Endodermal cell (in vitro differentiated cells): ENCODE measurements around the gene RAB31. TPM values are rescaled to one million over a fixed set of nuclear protein-coding genes. Genes with fewer than 3 reads are reported as not detected.

ENCODE experiments used
- DNase-seq: peaks from one replicate; pipeline ENCODE4 v3.0.0-alpha.2; 2017
- H3K27ac ChIP-seq: 2 replicates; pipeline ENCODE4 v1.5.1; 2013; ENCODE audit warnings: mild to moderate bottlenecking, low read depth, low read length, moderate library complexity
- H3K27me3 ChIP-seq: 2 replicates; pipeline ENCODE4 v1.6.1; 2013; ENCODE audit warnings: mild to moderate bottlenecking, low read length, moderate library complexity; ENCODE audit not compliant: insufficient read depth, control insufficient read depth, poor library complexity, severe bottlenecking
- H3K36me3 ChIP-seq: 2 replicates; pipeline ENCODE4 v1.7.0; 2013; ENCODE audit warnings: mild to moderate bottlenecking, low read length, moderate library complexity; ENCODE audit not compliant: control insufficient read depth, insufficient read depth
- H3K4me1 ChIP-seq: one replicate; pipeline ENCODE4 v1.7.0; 2013; ENCODE audit warnings: low read length; ENCODE audit not compliant: control insufficient read depth, insufficient read depth
- H3K4me3 ChIP-seq: 2 replicates; pipeline ENCODE4 v1.5.1; 2013; ENCODE audit warnings: mild to moderate bottlenecking, low read length, moderate library complexity
- H3K9ac ChIP-seq: 2 replicates; pipeline ENCODE4 v1.6.1; 2013; ENCODE audit warnings: mild to moderate bottlenecking, low read length, moderate library complexity; ENCODE audit not compliant: poor library complexity, severe bottlenecking; ENCODE audit errors: extremely low read depth
- H3K9me3 ChIP-seq: 2 replicates; pipeline ENCODE4 v1.6.1; 2013; ENCODE audit warnings: mild to moderate bottlenecking, low read length, moderate library complexity; ENCODE audit not compliant: control insufficient read depth
- H3K27ac Mint-ChIP-seq: 2 replicates; pipeline ENCODE4 v1.8.0; 2020; ENCODE audit warnings: mixed read lengths
- H3K27me3 Mint-ChIP-seq: 2 replicates; pipeline ENCODE4 v1.8.0; 2021; ENCODE audit warnings: mild to moderate bottlenecking, mixed read lengths; ENCODE audit not compliant: insufficient read depth
- H3K36me3 Mint-ChIP-seq: 2 replicates; pipeline ENCODE4 v1.8.0; 2020; ENCODE audit warnings: low read depth, mixed read lengths
- H3K4me1 Mint-ChIP-seq: 2 replicates; pipeline ENCODE4 v1.8.0; 2020; ENCODE audit warnings: mixed read lengths
- H3K4me3 Mint-ChIP-seq: 2 replicates; pipeline ENCODE4 v1.8.0; 2020; ENCODE audit warnings: mild to moderate bottlenecking, moderate library complexity, mixed read lengths
- H3K9me3 Mint-ChIP-seq: 2 replicates; pipeline ENCODE4 v1.8.0; 2020; ENCODE audit warnings: mild to moderate bottlenecking, mixed read lengths
- WGBS, 2 experiments: methylation state at CpG; one replicate each; pipeline versions ENCODE4 v1.1.5 to v1.1.7; 2013; ENCODE audit warnings: missing lambda C conversion rate in 2 of 2, mixed read lengths in 1 of 2; ENCODE audit not compliant: insufficient coverage in 1 of 2, insufficient read length in 1 of 2; 5-methylcytosine and 5-hydroxymethylcytosine counted together
- total RNA-seq, 2 donors: library from RNA; stranded (reverse); fragmentation: NEBNext Ultra II Directional in 1 of 2; extraction: Animal tissue kit (Norgen Biotek cat#: 25700) in 1 of 2; gene quantifications; 2 replicates in 1 of 2; 3 replicates in 1 of 2; pipeline ENCODE4 v1.2.1, GENCODE V29; 2021
- TF ChIP-seq, protein P1 (sequence below): fragments of 200-600 bp; sonication (generic); conservative IDR thresholded peaks from 2 replicates; pipeline ENCODE4 v1.5.0; 2021; ENCODE audit warnings: antibody characterized with exemption, mild to moderate bottlenecking

Gene RAB31
- total RNA-seq, 2 donors from 2014 or later = 11.7 to 20.3 TPM

DNA sequence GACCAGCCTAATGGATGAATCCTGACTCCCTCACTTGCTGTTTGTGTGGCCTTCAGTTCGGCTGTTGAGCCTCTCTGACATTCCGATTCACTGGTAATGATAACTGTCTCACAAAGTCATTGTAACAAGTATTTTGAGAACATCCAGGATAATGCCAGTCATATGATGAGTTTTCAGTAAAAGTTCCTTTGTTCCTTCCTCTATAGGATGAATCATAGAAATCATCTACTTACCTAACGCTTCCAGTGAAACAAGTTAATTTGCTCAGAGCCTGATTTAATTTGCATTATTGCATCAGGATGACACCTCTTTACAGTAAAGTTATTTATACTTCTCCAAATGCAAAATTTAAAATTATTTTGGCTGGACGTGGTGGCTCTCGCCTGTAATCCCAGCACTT is 32.0 kb downstream of the RAB31 start:
- H3K27me3 Mint-ChIP-seq = no peaks in the 10 kb centered on the region
- Histone ChIP-seq H3K36me3 (no peaks in the 10 kb centered on the region), H3K9ac (no peak overlapping the region), H3K27me3 (no peaks in the 10 kb centered on the region), H3K4me3 (no peak overlapping the region), H3K4me1 (peaks cover 7% of the 10 kb centered on the region), H3K27ac (no peak overlapping the region), H3K9me3 (no peaks in the 10 kb centered on the region)
- DNase-seq = no peak
- H3K9me3 Mint-ChIP-seq = no peaks in the 10 kb centered on the region
- peaks cover 23% of the 10 kb centered on the region for H3K4me1 Mint-ChIP-seq
- TF ChIP-seq, protein P1, sequence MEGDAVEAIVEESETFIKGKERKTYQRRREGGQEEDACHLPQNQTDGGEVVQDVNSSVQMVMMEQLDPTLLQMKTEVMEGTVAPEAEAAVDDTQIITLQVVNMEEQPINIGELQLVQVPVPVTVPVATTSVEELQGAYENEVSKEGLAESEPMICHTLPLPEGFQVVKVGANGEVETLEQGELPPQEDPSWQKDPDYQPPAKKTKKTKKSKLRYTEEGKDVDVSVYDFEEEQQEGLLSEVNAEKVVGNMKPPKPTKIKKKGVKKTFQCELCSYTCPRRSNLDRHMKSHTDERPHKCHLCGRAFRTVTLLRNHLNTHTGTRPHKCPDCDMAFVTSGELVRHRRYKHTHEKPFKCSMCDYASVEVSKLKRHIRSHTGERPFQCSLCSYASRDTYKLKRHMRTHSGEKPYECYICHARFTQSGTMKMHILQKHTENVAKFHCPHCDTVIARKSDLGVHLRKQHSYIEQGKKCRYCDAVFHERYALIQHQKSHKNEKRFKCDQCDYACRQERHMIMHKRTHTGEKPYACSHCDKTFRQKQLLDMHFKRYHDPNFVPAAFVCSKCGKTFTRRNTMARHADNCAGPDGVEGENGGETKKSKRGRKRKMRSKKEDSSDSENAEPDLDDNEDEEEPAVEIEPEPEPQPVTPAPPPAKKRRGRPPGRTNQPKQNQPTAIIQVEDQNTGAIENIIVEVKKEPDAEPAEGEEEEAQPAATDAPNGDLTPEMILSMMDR = no peak
- 91 to 94% methylated on average over 5 of the region's 5 CpGs for WGBS, 2 experiments
- H3K36me3 Mint-ChIP-seq = no peaks in the 10 kb centered on the region
- H3K27ac Mint-ChIP-seq = no peak overlapping the region
- H3K4me3 Mint-ChIP-seq = no peak overlapping the region

DNA sequence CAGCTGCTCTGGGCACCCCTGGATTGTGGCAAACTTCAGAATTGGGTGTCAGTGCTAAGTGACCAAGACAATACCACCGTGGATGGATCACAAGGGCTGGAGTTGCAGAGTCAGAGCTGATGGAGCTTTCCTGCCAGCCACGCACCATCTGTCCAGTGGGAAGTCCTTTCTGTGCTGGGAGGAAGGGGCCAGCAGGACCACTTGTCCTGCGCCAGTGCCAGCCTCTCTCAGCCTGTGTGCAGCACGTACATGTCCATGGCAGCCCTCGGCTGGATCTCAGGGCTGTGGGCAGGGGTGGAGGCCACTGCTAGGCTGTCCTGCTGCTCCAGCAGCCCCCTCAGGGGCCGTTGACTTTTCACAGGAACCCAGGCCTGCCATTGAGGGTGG is 33.3 kb downstream of the RAB31 start:
- WGBS, 2 experiments = 87 to 95% methylated on average over 6 of the region's 6 CpGs
- H3K4me3 ChIP-seq = no peak overlapping the region
- peaks cover 23% of the 10 kb centered on the region for H3K4me1 Mint-ChIP-seq
- no peak for DNase-seq
- H3K36me3 Mint-ChIP-seq = no peaks in the 10 kb centered on the region
- no peaks in the 10 kb centered on the region for H3K9me3 ChIP-seq
- H3K36me3 ChIP-seq = no peaks in the 10 kb centered on the region
- peaks cover 7% of the 10 kb centered on the region for H3K4me1 ChIP-seq
- peak overlapping the region; percentile 73 for H3K27ac ChIP-seq
- H3K4me3 Mint-ChIP-seq = no peak overlapping the region
- no peak overlapping the region for H3K9ac ChIP-seq
- H3K27me3 ChIP-seq = no peaks in the 10 kb centered on the region
- H3K27me3 Mint-ChIP-seq = no peaks in the 10 kb centered on the region
- TF ChIP-seq, protein P1 = no peak
- peak overlapping the region; percentile 69 for H3K27ac Mint-ChIP-seq
- no peaks in the 10 kb centered on the region for H3K9me3 Mint-ChIP-seq

DNA sequence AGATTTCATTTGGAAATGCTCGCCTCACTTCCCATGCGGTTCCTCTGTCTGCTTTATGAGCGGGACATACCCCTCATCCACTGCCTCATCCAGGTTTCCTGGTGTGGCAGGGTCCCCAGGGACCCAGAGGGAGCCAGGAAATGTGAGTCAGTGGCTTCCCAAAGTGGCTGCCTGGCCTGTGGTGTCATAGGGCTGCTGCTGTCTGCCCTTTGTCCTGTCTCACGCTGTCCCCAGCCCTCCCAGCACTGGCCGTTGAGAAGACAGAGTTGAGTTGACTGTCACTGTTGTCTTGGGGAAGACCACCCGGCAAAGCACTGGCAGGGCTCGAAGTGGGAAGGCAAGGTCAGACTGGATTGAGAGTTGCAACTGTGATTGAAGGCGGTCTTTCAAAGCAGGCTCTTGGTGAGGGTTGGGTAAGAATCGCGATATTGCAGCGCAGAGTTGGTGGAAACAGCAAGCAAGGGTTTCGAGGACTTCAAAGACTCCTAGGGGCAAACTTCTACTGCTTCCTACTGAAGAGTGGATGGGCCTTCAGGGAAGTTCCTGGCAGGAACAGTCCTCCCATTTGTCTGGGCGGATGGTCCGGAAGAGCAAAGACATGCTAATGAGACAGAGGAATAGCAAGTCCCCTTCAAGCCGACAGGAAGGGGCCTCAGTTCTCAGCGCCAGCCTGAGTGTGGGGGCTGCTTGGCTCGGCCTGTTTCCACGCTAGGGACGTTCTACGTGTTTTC is 33.9 kb downstream of the RAB31 start:
- peak overlapping the region; percentile 69 for H3K27ac Mint-ChIP-seq
- TF ChIP-seq, protein P1 = no peak
- 61 to 68% methylated on average over 11 to 20 of the region's 20 CpGs for WGBS, 2 experiments
- peak; percentile 76 for DNase-seq
- H3K4me1 Mint-ChIP-seq = peaks cover 23% of the 10 kb centered on the region
- H3K36me3 Mint-ChIP-seq = no peaks in the 10 kb centered on the region
- peak overlapping the region; percentile 73 for H3K27ac ChIP-seq
- H3K4me3 Mint-ChIP-seq = peak overlapping the region; percentile 17
- no peaks in the 10 kb centered on the region for H3K27me3 ChIP-seq
- H3K27me3 Mint-ChIP-seq = no peaks in the 10 kb centered on the region
- H3K9me3 ChIP-seq = no peaks in the 10 kb centered on the region
- H3K36me3 ChIP-seq = no peaks in the 10 kb centered on the region
- no peak overlapping the region for H3K9ac ChIP-seq
- no peaks in the 10 kb centered on the region for H3K9me3 Mint-ChIP-seq
- peaks cover 7% of the 10 kb centered on the region for H3K4me1 ChIP-seq
- no peak overlapping the region for H3K4me3 ChIP-seq
